Colonic mucosa (tissue), 4 donors: Measurements from ENCODE around the gene RASGRP2. TPM values are rescaled to one million over a fixed set of nuclear protein-coding genes. Genes with fewer than 3 reads are reported as not detected.

Experiments
- DNase-seq: peaks from one replicate; pipeline ENCODE4 v3.0.0-alpha.2; 2020
- H3K27ac ChIP-seq: fragments of 200-600 bp; one replicate; pipeline ENCODE4 v1.8.0; 2021
- H3K27me3 ChIP-seq: fragments of 200-600 bp; one replicate; pipeline ENCODE4 v1.8.0; 2021
- H3K36me3 ChIP-seq: fragments of 200-600 bp; one replicate; pipeline ENCODE4 v1.8.0; 2021
- H3K4me1 ChIP-seq: fragments of 200-600 bp; one replicate; pipeline ENCODE4 v1.8.0; 2021; ENCODE audit warnings: mild to moderate bottlenecking
- H3K4me3 ChIP-seq: fragments of 200-600 bp; one replicate; pipeline ENCODE4 v1.8.0; 2021
- H3K9ac ChIP-seq, 2 donors: one replicate each; pipeline ENCODE4 v1.7.0; 2013; ENCODE audit warnings: control low read depth in 2 of 2, low read depth in 2 of 2, low read length in 2 of 2
- H3K9me3 ChIP-seq: fragments of 200-600 bp; one replicate; pipeline ENCODE4 v1.8.0; 2021
- CTCF ChIP-seq: fragments of 200-600 bp; IDR thresholded peaks from one replicate; pipeline ENCODE4 v1.8.0; 2022; ENCODE audit warnings: antibody characterized with exemption, mild to moderate bottlenecking
- intact Hi-C: fragments of 100-400 bp; cut with DNase I; formaldehyde crosslinking; loops from one replicate; pipeline ENCODE4 v1.14.1; 2022
- total RNA-seq, 2 donors: library from RNA; stranded (reverse); fragmentation: NEBNext Ultra II Directional in 1 of 2; extraction: Animal tissue kit (Norgen Biotek cat#: 25700) in 1 of 2; gene quantifications; one replicate each; pipeline ENCODE4 v1.2.1, GENCODE V29; 2021
- donor health status: healthy.
- donor health status: DM: no; HTN: no; CAD: no.
- donor health status: DM: no; HTN: no; CAD: no.

Gene RASGRP2
- total RNA-seq, 2 donors from 2014 or later: 2.8 to 3.5 TPM

- Histone ChIP-seq H3K4me1 (no peaks in the 10 kb centered on the region), H3K27ac (no peak overlapping the region), H3K27me3 (no peaks in the 10 kb centered on the region), H3K9me3 (no peaks in the 10 kb centered on the region), H3K4me3 (no peak overlapping the region), H3K36me3 (no peaks in the 10 kb centered on the region), H3K9ac (no peak overlapping the region)
- TF ChIP-seq CTCF: no peak
- intact Hi-C loops: no loop called here
- no peak for DNase-seq
Measured at GRCh38 chr11:64757549-64758329, 13.8 kb upstream of the RASGRP2 start.

GRCh38 chr11:64755681-64756361 is 11.9 kb upstream of the RASGRP2 start:
- TF ChIP-seq CTCF: no peak
- Histone ChIP-seq H3K9ac (no peak overlapping the region), H3K9me3 (no peaks in the 10 kb centered on the region), H3K4me1 (no peaks in the 10 kb centered on the region), H3K27me3 (no peaks in the 10 kb centered on the region), H3K27ac (no peak overlapping the region), H3K36me3 (no peaks in the 10 kb centered on the region), H3K4me3 (no peak overlapping the region)
- intact Hi-C loops: no loop called here
- no peak for DNase-seq

GRCh38 chr11:64754919-64755662 is 11.1 kb upstream of the RASGRP2 start:
- intact Hi-C loops: no loop called here
- no peak overlapping the region for H3K9ac ChIP-seq
- no peaks in the 10 kb centered on the region for H3K36me3 ChIP-seq
- no peaks in the 10 kb centered on the region for H3K9me3 ChIP-seq
- no peak overlapping the region for H3K4me3 ChIP-seq
- no peak overlapping the region for H3K27ac ChIP-seq
- no peaks in the 10 kb centered on the region for H3K4me1 ChIP-seq
- no peaks in the 10 kb centered on the region for H3K27me3 ChIP-seq
- no peak for TF ChIP-seq CTCF
- DNase-seq: no peak

GRCh38 chr11:64754124-64754918 is 10.4 kb upstream of the RASGRP2 start:
- H3K27ac ChIP-seq: no peak overlapping the region
- intact Hi-C loops: no loop called here
- H3K4me3 ChIP-seq: no peak overlapping the region
- H3K4me1 ChIP-seq: no peaks in the 10 kb centered on the region
- no peaks in the 10 kb centered on the region for H3K36me3 ChIP-seq
- TF ChIP-seq CTCF: no peak
- no peaks in the 10 kb centered on the region for H3K27me3 ChIP-seq
- DNase-seq: no peak
- H3K9me3 ChIP-seq: no peaks in the 10 kb centered on the region
- H3K9ac ChIP-seq: no peak overlapping the region
